ENCODE measurements around the gene RMND1. TPM values are rescaled to one million over a fixed set of nuclear protein-coding genes. Genes with fewer than 3 reads are reported as not detected.

RMND1 gene
- total and polyA plus RNA-seq, 2 of the 13 experiments (the other 11 are each of a cell fraction or from before 2014, with no cell fraction given): 34.0 to 72.5 TPM

DNA sequence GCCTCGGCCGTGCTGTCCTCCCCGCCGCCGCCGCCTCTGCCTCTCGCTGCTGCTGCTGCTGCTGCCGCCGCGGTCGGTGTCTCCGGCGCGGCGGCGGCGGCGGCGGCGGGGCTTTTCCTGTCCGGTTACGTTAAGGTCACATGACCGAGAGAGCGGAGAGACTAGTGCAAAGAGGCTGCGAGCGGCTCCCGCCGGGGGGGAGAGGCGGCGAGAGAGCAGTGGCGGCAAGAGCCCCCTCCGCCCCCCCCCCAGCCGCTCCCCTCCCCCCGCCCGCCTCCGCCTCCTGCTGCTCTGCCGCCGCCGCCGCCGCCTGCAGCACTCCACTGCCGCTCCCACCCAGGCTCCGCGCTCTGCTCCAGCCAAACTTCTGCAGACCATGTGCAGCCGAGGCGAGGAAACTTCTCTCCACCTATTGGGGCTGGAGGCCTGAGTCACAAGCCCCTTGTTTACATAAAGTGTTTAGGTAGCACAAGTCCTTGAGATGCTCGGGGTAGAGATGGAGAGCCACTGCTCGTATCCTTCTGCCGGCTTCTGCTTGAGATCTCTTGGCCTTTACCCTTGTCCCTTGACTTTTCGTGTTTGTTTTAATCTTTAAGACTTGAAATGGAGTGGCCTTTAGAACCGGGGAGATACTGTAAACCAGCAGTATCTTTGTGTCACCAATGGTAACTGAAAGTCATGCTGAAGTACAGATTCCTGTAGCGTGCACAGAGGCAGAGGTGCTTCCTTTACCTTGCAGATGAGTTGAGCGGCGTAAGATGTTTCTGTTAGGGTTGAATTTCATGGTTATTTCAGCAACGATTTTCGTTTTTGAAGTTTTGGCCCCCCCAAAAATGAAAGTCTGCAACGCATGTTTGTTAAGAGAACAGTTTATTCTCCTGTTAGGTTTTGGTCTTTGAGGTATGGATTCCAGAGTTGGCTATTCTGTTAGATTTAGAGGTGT is 60.2 kb downstream of the RMND1 start, which contains the start of gene ZBTB2 (continued):
- TF ChIP-seq ZNF678 (CRISPR knock-in tag; IDR thresholded peaks at IDR 0.05) (no peak; the same call in 1 of the 2 replicates), PHF21A (CRISPR knock-in tag; IDR thresholded peaks at IDR 0.05) (no peak), U2AF1 (optimal IDR thresholded peaks at IDR 0.05; ENCODE audit: low read depth, low read length) (no peak), ZNF350 (CRISPR knock-in tag; IDR thresholded peaks at IDR 0.05; ENCODE audit: borderline replicate concordance, low read depth) (0 out of 2 replicates have a peak, but pooled peaks have one; percentile 33), KLF6 (CRISPR knock-in tag; IDR thresholded peaks at IDR 0.05) (no peak), ZKSCAN1 (IDR thresholded peaks at IDR 0.05; ENCODE audit: low read length) (no peak), POLR2A (IDR thresholded peaks at IDR 0.05; ENCODE audit: insufficient read depth in 1 of 2, low read depth in 2 of 2, low read length in 2 of 2) (peak; percentile 48 to 52; a peak in 3 of 4 replicates), MXD3 (CRISPR knock-in tag; IDR thresholded peaks at IDR 0.05) (no peak), ZBTB8A (CRISPR knock-in tag; IDR thresholded peaks at IDR 0.05; ENCODE audit: borderline replicate concordance, low read depth) (0 out of 2 replicates have a peak, but pooled peaks have one; percentile 14), SYNCRIP (IDR thresholded peaks at IDR 0.05; ENCODE audit: insufficient read depth, low read depth, low read length) (no peak), PTBP1 (IDR thresholded peaks at IDR 0.05; ENCODE audit: low read depth, low read length, poor library complexity, severe bottlenecking) (no peak), TERF1 (CRISPR knock-in tag; IDR thresholded peaks at IDR 0.05) (no peak), RFX5 (IDR thresholded peaks at IDR 0.05; ENCODE audit: low read depth, low read length) (no peak), ZNF12 (CRISPR knock-in tag; IDR thresholded peaks at IDR 0.05) (peak; percentile 52; the same call in 1 of the 2 replicates), ATF4 (CRISPR knock-in tag; IDR thresholded peaks at IDR 0.05) (no peak; a peak in 1 of 4 replicates), POLR2AphosphoS5 (IDR thresholded peaks at IDR 0.05; ENCODE audit: low read depth, low read length) (peak; percentile 38; the same call in 1 of the 2 replicates), TARDBP (CRISPR knock-in tag; IDR thresholded peaks at IDR 0.05) (no peak), FOSL1 (CRISPR knock-in tag; IDR thresholded peaks at IDR 0.05; ENCODE audit: borderline replicate concordance) (no peak), FOXA3 (CRISPR knock-in tag; IDR thresholded peaks at IDR 0.05) (peak; percentile 95), ETV5 (CRISPR knock-in tag; IDR thresholded peaks at IDR 0.05; ENCODE audit: borderline replicate concordance) (peak; percentile 30; the same call in 1 of the 2 replicates), JUNB (CRISPR knock-in tag; IDR thresholded peaks at IDR 0.05; ENCODE audit: borderline replicate concordance) (no peak), ZNF674 (CRISPR knock-in tag; IDR thresholded peaks at IDR 0.05; ENCODE audit: low read depth) (no peak), REL (CRISPR knock-in tag; conservative IDR thresholded peaks at IDR 0.05) (no peak; the same call in 1 of the 2 replicates), TAF15 (IDR thresholded peaks at IDR 0.05; ENCODE audit: low read depth, low read length, poor library complexity, severe bottlenecking) (no peak), ATF7 (IDR thresholded peaks at IDR 0.05) (no peak), ATF7 (CRISPR knock-in tag; IDR thresholded peaks at IDR 0.05) (no peak)
- TF ChIP-seq, protein P1, sequence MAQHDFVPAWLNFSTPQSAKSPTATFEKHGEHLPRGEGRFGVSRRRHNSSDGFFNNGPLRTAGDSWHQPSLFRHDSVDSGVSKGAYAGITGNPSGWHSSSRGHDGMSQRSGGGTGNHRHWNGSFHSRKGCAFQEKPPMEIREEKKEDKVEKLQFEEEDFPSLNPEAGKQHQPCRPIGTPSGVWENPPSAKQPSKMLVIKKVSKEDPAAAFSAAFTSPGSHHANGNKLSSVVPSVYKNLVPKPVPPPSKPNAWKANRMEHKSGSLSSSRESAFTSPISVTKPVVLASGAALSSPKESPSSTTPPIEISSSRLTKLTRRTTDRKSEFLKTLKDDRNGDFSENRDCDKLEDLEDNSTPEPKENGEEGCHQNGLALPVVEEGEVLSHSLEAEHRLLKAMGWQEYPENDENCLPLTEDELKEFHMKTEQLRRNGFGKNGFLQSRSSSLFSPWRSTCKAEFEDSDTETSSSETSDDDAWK (CRISPR knock-in tag; IDR thresholded peaks at IDR 0.05): no peak

All from HepG2 (cell line).